DMS79 (cell line): Measurements from ENCODE around the gene ADCY9.
"Not testable (repeated sequence)": the region's sequence is repeated elsewhere in the genome, so short reads cannot be mapped to it uniquely, and the experiment has no call there.

Experiments used
- DNase-seq: peaks from one replicate; lab custom pipeline; 2025; lab: John Stamatoyannopoulos, UW

Gene ADCY9

GRCh38 chr16:3950343-3951193, 165.7 kb downstream of the ADCY9 start:
- peak; percentile 81 for DNase-seq

DNA sequence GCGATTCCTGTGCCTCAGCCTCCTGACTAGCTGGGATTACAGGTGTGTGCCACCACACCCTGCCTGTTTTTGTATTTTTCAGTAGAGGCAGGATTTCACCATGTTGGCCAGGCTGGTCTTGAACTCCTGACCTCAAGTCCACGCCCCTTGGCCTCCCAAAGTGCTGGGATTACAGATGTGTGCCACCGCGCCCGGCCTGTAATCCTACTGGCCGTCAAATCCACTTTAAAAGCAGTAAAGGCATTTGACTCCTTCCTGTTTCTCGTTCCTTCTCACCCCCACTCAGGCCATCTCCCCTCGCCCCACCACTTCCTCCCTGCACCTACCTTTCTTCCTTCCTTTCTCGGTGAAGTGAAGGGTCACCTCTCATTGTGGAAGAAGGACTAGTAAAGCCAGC, 166.3 kb downstream of the ADCY9 start:
- DNase-seq: no peak

GRCh38 chr16:3949287-3949686, 167.0 kb downstream of the ADCY9 start:
- no peak for DNase-seq

DNA sequence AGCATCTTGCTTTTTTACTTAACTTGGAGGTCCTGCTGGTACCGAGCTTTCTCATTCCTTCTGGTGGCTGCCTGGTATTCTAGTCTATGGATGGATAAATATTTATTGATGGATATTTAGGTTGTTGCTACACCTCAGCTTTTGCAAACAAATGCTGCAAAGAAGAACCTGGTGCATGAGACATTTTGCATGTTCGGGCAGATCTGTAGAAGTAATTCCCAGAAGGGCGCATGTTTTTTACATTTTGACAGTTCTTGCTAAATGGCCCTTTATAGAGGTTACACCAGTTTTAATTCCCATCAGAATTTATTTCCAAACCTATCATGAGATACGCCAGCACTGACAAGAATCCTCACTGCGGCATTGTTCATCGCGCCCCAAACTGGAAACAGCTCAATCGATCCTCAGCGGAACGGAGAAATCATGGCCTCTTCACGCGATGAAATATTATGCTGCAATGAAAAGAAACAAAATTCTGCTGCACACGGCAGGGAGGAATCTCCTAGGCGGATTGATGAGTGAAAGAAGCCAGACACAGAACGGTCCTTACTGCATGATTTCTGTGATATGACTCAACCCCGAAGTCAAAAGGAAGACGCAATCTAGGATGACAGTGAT, 167.8 kb downstream of the ADCY9 start:
- DNase-seq: no peak

DNA sequence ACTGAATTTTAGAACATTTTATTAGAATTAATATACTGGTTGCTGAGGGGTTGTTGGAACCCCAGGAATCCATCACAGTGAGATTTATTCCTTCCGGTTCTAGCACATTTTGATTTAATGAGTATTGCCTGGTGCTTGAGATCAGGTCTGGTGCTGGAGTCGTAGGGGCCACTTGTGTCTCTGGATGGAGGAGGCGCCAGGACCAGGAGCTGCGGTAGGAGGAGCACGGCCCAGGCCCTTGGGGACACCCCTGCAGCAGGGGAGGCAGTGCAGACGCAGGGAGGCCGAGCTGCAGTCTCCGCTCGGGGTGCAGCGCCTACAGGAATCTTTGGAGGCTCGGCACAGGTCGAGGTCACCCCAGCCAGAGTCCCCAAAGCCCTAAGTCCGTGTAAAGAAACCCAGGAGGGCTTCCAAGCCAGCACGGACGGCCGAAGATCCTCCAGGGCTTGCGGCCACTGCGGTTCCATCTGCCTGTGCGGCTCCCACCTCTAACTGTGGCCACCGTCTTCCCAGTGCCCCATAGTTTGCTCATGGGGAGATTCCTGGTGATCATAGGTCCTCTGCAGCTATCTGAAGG, 169.6 kb downstream of the ADCY9 start:
- no peak for DNase-seq

DNA sequence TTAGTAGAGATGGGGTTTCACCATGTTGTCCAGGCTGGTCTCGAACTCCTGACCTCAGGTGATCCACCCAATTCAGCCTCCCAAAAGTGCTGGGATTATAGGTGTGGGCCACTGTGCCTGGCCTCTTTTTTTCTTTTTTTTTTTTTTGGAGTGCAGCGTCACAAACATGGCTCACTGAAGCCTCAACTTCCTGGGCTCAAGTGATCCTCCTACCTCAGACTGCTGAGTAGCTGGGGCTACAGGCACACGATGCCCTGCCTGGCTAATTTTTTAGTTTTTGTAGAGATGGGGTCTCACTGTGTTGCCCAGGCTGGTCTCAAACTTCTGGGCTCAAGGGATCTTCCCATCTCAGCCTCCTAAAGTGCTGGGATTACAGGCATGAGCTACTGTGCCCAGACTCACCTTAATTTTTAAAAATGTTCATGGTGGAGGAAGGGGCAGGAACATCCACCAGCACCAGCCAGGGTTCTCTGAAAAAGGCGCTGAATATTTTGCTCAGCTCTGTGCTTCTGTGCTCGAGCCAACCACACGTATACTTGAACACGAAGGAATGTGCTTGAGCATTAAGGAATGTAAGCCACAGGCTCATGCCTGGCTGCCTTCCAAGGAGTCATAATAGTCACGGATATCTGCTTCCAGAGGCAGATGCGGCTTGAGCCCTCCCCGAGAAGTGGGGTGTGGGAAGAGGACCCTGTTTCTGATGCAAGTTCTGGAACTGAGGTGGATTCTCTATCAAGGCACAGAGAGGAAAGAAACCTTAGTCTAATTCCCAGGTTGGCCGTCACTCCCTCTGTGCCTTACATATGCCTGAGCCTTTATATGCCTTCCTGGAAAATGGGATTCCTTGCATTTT, 170.3 kb downstream of the ADCY9 start:
- peak; percentile 92 for DNase-seq

- DNase-seq: not testable (repeated sequence)
Observed at GRCh38 chr16:3944457-3944856, 171.8 kb downstream of the ADCY9 start.

- not testable (repeated sequence) for DNase-seq
Observed at GRCh38 chr16:3942146-3942545, 174.1 kb downstream of the ADCY9 start.

- DNase-seq: no peak
Observed at GRCh38 chr16:3938843-3939624, 177.2 kb downstream of the ADCY9 start.

GRCh38 chr16:3938471-3938842, 177.8 kb downstream of the ADCY9 start:
- DNase-seq: no peak

DNA sequence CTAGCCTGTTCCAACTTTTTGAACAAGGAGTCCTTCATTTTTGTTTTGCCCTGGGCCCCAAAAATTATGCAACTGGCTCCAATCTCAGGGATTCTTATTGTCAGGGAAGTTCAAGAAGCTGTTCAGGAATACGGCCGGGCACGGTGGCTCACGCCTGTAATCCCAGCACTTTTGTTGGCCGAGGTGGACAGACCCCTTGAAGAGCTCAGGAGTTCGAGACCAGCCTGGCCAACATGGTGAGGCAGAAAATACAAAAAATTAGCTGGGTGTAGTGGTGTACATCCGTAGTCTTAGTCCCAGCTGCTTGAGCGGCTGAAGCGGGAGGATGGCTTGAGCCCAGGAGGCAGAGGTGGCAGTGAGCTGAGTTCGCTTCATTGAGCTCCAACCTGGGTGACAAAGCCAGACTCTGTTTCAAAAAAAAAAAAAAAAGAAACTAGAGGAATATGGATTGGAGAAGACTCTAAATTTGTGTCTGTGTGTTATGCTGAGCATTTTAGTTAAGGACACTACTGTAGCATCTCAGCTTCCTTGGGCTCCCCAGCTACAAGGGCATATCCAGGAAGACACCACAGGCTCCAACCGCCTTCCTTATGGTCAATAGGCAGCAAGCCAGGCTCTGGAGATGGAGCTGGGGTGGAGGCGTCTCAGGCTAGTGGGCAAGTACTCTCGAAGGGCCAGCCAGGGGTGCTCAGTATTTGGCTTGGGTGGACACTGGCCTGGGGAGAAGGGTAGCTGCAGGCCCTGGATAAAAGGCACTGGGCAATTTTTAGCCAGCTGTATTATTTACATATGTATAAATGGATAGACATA, 179.0 kb downstream of the ADCY9 start:
- no peak for DNase-seq

- no peak for DNase-seq
Observed at GRCh38 chr16:3935921-3936320, 180.3 kb downstream of the ADCY9 start.

- DNase-seq: no peak
Observed at GRCh38 chr16:3934491-3935181, 181.6 kb downstream of the ADCY9 start.

DNA sequence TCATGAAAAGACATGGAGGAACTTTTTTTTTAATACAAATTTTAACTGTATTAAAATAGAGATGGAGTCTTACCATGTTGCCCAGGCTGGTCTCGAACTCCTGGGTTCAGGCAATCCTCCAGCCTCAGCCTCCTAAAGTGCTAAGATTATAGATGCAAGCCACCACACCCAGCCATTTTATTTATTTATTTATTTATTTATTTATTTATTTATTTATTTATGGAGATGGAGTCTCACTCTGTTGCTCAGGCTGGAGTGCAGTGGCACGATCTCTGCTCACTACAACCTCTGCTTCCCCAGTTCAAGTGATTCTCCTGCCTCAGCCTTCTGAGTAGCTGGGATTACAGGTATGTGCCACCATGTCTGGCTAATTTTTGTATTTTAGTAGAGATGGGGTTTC, 189.1 kb downstream of the ADCY9 start:
- DNase-seq: not testable (repeated sequence)

DNA sequence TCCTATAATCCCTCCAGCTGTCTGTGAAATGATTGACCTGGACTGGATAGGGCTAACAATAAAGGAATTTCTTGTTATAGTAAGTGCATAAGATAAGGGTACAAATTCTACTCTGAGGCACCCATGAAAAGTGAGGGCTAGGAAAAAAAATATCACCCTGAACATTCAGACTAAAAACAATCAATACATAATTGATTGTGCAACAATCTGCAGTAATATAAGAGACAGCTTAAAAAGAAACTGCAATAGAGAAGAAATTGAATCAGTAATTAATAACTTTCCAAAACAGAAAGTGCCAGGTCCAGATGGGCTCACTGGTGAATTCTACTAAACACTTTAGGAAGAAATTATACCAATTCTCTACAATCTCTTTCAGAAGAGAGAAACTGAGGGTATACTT, 191.5 kb downstream of the ADCY9 start:
- DNase-seq: no peak

GRCh38 chr16:3922241-3922640, 194.0 kb downstream of the ADCY9 start:
- DNase-seq: no peak

GRCh38 chr16:3920206-3920605, 196.0 kb downstream of the ADCY9 start:
- no peak for DNase-seq

- DNase-seq: no peak
Observed at GRCh38 chr16:3919413-3919812, 196.8 kb downstream of the ADCY9 start.

DNA sequence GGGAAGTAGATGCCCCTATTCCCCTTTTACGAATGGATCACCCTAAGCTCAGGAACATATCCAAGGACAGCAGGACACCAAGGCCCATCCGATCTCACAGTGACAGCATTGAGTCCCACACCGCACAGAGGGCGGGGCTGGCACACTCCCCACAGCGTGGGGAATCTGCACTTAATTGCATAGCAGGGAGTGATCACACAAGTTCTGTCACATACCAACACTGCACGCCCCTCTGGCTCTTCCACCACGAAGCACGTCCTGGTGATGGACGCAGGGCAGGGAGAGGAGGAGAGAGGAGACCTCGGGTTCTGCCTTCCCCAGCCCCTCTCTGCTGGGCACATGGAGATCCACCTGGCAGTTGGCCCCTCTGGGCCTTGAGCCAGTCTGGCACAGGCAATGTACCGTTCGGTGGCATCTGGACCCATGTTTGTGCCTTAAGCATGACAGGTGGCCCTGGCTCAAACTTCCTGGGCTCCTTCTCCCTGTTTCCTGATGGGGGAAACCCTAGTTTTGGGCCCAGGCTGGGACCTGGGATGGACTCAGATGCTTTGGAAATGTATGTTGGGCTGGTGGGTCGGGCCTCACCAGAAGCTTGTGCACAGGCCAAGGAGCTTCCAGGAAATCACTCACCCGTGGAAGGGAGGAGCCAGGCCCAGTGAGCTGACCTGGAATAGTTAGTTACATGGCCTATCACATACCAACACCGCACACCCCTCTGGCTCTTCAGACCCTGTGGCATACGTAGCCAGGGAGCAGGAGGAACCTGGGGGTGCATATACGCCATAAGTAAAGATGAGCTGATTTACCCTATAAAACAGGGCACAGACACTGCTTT, 200.6 kb downstream of the ADCY9 start:
- no peak for DNase-seq
